Measurements from ENCODE around the gene TMEM131. TPM values are rescaled to one million over a fixed set of nuclear protein-coding genes. Genes with fewer than 3 reads are reported as not detected.
"Not testable (repeated sequence)": the region's sequence is repeated elsewhere in the genome, so short reads cannot be mapped to it uniquely, and the experiment has no call there.

Gene TMEM131
- total RNA-seq, 1 donor: 13.5 TPM

GRCh38 chr2:97824011-97824410 is 171.7 kb downstream of the TMEM131 start:
- DNase-seq (ENCODE audit: low read depth in 2 of 3, low spot score in 2 of 3): not testable (repeated sequence)

GRCh38 chr2:97821862-97822261 is 173.9 kb downstream of the TMEM131 start:
- not testable (repeated sequence) for DNase-seq (ENCODE audit: low read depth in 2 of 3, low spot score in 2 of 3)

- no peak for DNase-seq (ENCODE audit: low read depth in 2 of 3, low spot score in 2 of 3)
Observed at GRCh38 chr2:97819754-97820153, 176.0 kb downstream of the TMEM131 start.

- DNase-seq (ENCODE audit: low read depth in 2 of 3, low spot score in 2 of 3): no peak
Observed at GRCh38 chr2:97816411-97816810, 179.3 kb downstream of the TMEM131 start.

- no peak for DNase-seq (ENCODE audit: low read depth in 2 of 3, low spot score in 2 of 3)
Observed at GRCh38 chr2:97812931-97813330, 182.8 kb downstream of the TMEM131 start.

- DNase-seq (ENCODE audit: low read depth in 2 of 3, low spot score in 2 of 3): no peak
Observed at GRCh38 chr2:97808816-97809215, 186.9 kb downstream of the TMEM131 start.

GRCh38 chr2:97806738-97807618 is 188.8 kb downstream of the TMEM131 start:
- DNase-seq (ENCODE audit: low read depth in 2 of 3, low spot score in 2 of 3): peak; percentile 30 to 85 (median 76)

- DNase-seq (ENCODE audit: low read depth in 2 of 3, low spot score in 2 of 3): no peak
Observed at GRCh38 chr2:97805776-97806175, 190.0 kb downstream of the TMEM131 start.

GRCh38 chr2:97801028-97801427 is 194.7 kb downstream of the TMEM131 start:
- DNase-seq (ENCODE audit: low read depth in 2 of 3, low spot score in 2 of 3): no peak

- no peak for DNase-seq (ENCODE audit: low read depth in 2 of 3, low spot score in 2 of 3)
Observed at GRCh38 chr2:97798416-97798815, 197.3 kb downstream of the TMEM131 start.

GRCh38 chr2:97797355-97797754 is 198.4 kb downstream of the TMEM131 start:
- DNase-seq (ENCODE audit: low read depth in 2 of 3, low spot score in 2 of 3): no peak

- no peak for DNase-seq (ENCODE audit: low read depth in 2 of 3, low spot score in 2 of 3)
Observed at GRCh38 chr2:97796465-97797126, 199.2 kb downstream of the TMEM131 start.

GRCh38 chr2:97792416-97792815 is 203.3 kb downstream of the TMEM131 start:
- no peak for DNase-seq (ENCODE audit: low read depth in 2 of 3, low spot score in 2 of 3)

- no peak for DNase-seq (ENCODE audit: low read depth in 2 of 3, low spot score in 2 of 3)
Observed at GRCh38 chr2:97788986-97789644, 206.6 kb downstream of the TMEM131 start.

- DNase-seq (ENCODE audit: low read depth in 2 of 3, low spot score in 2 of 3): no peak
Observed at GRCh38 chr2:97785818-97786217, 209.9 kb downstream of the TMEM131 start.

- no peak for DNase-seq (ENCODE audit: low read depth in 2 of 3, low spot score in 2 of 3)
Observed at GRCh38 chr2:97784953-97785352, 210.8 kb downstream of the TMEM131 start.

GRCh38 chr2:97781981-97782380 is 213.8 kb downstream of the TMEM131 start:
- DNase-seq (ENCODE audit: low read depth in 2 of 3, low spot score in 2 of 3): no peak

- DNase-seq (ENCODE audit: low read depth in 2 of 3, low spot score in 2 of 3): no peak
Observed at GRCh38 chr2:97779141-97779540, 216.6 kb downstream of the TMEM131 start.

- DNase-seq (ENCODE audit: low read depth in 2 of 3, low spot score in 2 of 3): no peak
Observed at GRCh38 chr2:97775074-97775473, 220.7 kb downstream of the TMEM131 start.

GRCh38 chr2:97774425-97774824 is 221.3 kb downstream of the TMEM131 start:
- DNase-seq (ENCODE audit: low read depth in 2 of 3, low spot score in 2 of 3): peak in 2 of 3 donors; percentile 5 to 9

- DNase-seq (ENCODE audit: low read depth in 2 of 3, low spot score in 2 of 3): no peak
Observed at GRCh38 chr2:97770445-97770844, 225.3 kb downstream of the TMEM131 start.

Measured in hematopoietic multipotent progenitor cell (in vitro differentiated cells).